Measurements from ENCODE around the gene SRMS.
"Not testable (repeated sequence)": the region's sequence is repeated elsewhere in the genome, so short reads cannot be mapped to it uniquely, and the experiment has no call there.

The SRMS gene

DNA sequence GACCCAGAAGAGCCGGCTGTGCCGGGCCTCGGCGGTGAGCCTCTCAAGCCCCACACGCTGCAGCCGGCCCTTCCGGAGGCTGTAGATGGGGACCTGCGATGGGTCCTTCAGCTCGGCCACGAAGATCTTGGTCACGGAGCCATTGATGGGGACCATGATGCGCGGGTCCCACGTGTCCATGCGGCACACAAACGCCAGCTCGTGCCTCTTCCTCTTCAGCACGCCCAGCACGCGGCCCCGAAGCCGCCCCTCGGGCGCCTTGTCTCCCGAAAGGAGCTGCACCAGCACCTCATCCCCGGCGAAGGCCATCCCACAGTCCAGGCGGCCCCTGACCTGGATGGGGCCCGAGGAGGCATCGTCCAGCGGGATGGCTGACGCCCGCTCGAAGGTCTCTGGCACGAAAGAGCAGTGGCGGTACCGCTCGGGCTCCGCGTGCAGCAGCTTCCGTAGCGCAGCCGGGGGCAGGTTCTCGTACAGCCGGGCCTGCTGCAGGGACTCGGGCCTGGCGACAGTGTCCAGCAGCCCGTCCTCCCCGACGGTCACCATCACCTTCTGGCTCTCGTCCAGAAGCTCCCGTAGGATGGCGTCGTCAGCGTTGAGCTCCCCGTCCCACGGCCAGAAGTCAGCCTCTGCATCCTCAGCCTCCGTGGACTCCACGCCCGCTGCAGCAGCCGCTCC is 17.6 kb upstream of the SRMS start:
- no peak for DNase-seq

DNA sequence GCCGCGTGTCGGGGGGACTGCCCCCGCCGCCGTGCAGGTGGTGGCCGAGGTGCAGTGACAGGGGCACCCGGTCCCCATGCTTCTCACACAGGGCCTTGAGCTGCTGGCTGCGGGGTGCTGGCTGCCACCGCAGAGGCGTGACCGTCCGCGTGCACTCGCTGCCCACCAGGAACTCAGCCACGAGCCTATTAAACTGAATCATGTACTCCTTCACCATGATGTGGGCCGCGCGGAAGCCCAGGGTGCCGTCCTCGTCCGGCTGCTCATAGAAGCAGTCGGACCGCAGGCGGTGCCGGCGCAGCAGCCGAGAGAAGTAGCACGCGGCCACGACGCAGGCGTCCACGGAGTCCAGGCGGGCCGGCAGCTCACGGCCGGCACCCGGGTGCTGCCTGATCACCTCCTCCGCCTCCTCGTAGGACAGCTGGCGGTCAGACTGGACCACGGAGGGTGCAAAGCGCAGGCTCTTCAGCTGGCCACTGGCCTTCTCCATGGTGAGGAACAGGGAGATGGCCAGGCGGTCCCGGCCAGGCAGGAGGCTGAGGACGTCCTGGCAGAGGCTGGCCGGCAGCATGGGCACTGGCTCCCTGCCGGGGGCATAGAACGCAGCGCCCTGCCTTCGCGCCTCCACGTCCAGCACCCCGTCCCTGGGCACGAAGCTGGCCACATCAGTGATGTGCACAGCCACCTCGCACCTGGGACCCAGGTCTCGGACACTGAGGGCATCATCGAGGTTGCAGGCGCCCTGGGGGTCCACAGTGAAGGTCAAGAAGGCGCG is 16.7 kb upstream of the SRMS start:
- no peak for DNase-seq

DNA sequence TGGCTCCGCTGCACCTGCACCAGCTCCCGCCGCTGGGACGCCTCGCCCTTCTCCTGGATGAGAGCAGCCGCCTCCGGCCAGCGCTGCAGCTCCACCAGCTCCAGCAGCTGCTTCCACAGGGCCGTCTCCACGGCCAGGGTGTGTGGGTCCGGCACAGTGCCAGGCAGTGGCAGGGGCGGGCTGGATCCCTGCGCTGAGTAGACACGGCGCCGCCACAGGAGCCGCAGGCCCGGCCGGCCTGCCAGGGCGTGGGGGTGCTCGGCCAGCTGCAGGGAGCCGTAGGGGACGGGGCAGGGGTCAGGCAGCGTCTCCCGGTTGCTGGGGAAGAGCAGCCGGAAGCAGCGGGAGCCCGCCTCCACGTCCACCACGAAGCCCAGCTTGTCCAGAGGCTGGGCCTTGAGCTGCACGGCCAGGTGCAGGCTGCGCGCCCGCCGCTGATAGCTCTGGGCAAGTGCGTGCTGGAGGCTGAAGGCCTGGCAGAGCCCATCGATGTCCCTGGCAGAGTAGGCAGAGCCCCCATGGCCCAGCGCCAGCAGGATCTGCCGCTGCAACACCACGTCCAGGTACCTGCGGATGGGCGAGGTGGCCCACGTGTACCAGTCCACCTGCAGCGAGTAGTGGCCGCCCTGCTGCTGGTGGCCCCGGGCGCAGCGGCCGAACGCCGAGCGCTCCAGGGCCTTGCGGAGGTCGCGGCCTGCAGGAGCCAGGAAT is 15.8 kb upstream of the SRMS start:
- DNase-seq: no peak

DNA sequence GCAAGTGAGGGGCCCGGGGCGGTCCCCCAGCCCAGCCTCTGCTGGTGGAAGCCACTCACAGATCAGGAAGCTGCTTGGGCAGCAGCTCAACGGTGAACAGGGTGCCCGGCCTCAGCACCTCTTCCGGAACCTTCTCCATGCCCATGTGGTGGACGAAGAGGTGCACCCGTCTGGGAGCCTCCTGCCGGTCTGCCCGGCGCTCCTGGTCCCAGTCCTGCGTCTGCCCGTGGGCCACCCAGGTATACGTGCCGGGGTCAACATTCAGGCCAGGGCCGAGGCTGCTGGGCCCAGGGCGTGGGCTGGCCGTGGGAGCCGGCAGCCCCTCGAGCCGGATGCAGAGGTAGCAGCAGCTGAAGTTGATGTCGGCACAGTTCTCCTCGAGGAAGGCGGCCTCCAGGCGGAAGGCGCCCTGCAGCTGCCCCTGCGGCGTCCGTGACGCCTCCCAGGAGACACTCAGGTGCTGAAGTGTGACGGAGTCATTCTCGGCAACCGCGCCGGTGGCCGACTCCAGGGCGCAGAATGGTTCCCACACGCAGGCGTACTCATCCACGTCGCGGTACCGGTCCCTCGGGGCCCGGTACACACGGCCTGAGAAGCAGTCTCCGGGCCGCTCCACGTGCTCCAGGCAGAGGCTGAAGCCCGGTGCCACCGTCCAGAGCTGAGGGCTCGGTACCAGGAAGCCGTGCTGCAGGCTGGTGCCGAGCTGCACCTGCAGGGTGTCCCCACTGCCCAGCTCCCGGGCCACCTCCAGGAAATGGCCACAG is 15.1 kb upstream of the SRMS start:
- no peak for DNase-seq

DNA sequence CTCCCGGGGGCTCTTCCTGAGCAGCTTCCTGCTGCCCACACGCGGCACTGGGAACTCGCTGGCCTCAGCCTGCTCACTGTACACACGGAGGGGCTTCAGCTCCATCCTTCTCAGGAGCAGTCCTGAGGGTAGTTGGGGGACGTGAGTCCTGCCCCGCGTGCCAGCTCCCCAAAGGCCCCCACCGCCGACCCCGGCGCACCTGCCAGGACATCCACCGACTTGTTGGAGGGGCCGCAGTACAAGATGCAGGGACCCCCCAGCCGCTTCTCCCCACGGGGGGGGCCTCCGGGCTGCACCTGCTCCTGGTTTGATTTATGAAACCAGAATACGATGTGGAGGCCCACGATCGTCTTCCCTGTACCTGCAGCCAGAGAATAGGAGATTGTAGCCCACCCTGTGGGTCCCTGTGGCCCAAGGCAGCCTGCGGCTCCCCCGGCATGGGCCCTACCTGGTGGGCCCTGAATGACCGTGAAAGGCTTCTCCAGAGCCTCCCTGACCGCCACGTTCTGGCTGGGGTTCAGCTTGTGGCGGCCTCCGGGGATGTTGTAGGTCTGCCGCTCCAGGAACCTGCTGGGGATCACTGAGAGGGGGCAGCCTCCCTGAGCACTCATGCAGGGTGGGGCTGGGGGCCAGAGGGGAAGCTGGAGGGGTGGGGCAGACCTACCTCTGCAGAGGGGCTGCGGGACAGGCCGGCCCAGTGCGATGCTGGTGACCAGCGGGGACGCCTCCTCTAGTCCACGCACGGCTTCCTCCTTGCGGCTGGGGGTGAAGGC is 14.3 kb upstream of the SRMS start:
- no peak for DNase-seq

DNA sequence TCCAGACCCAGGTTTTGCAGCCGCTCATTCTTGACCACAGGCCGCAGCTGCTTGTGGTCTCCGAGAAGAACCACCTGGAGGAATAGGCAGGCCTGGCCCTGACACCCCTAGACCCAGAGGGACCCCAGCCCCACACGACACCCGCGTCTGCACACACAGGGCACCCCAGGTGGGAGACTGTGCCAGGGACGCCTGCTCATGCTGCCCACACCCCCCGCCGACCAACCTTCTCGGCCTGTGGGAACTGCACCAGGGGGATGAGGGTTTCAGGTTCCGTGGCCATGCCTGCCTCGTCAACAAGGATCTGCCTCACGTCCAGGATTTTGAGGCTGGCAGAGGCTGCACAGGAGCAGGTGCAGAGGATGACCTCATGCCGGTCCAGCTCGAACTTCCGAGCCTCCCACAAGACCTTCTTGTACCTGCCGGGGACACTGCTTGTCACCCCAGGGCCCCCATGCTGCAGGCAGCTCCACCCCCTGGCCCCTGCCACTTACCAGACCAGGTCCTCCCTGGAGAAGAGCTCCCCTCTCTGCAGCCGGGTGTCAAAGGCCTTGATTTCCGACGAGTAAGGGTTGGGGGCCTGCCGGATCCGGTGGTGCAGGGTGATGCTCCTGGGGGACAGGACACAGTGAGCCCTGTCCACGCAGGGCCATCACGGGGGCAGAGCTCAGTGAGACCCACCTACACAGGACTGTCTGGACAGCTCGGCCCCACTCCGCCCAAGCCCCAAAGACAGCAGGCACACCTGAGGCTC is 13.5 kb upstream of the SRMS start:
- DNase-seq: no peak

DNA sequence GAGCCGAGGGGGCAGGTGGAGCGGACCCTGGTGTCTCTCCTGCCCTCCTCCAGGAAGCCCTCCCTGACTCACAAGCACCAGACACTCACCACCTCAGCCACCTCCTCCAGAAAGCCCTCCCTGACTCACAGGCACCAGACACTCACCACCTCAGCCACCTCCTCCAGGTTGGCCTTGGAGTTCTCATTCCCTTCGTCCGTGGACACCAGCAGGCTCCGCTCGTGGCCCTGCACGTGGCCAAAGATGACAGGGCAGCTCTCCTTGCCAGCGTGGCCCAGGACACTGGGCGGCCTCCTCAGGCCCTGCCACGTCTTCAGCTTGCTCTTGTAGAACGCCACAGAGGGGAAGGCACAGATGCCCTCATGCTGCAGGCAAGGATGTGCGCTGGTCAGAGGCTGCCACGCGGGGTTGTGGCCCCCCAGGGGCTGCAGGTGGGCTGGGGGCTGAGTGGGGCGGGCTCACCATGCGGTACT is 12.8 kb upstream of the SRMS start:
- no peak for DNase-seq

DNA sequence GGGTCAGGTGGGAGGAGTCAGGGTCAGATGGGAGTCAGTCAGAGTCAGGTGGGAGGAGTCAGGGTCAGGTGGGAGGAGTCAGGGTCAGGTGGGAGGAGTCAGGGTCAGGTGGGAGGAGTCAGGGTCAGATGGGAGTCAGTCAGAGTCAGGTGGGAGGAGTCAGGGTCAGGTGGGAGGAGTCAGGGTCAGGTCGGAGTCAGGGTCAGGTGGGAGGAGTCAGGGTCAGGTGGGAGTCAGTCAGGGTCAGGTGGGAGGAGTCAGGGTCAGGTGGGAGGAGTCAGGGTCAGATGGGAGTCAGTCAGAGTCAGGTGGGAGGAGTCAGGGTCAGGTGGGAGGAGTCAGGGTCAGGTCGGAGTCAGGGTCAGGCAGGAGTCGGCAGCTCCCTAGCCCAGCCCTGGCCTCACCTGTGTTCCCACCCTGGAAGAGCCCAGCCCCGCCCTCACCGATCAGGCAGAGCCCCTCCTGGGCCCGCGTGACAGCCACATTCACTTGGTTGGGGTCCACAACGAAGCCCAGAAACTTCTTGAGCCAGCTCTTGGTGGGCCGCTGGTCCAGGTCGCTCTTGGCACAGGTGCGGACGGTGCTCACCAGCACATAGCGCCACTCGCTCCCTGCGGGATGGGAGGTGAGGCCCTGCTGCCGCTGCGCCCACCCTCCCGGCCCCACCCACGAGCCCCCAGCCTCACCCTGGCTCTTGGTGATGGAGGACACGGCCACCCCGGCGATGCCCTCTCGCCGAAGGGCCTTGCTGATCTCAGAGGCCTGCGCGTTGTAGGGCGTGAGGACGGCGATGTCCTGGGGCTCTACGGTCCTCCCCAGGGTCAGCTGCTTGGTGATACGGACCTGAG is 12.2 kb upstream of the SRMS start:
- not testable (repeated sequence) for DNase-seq

DNA sequence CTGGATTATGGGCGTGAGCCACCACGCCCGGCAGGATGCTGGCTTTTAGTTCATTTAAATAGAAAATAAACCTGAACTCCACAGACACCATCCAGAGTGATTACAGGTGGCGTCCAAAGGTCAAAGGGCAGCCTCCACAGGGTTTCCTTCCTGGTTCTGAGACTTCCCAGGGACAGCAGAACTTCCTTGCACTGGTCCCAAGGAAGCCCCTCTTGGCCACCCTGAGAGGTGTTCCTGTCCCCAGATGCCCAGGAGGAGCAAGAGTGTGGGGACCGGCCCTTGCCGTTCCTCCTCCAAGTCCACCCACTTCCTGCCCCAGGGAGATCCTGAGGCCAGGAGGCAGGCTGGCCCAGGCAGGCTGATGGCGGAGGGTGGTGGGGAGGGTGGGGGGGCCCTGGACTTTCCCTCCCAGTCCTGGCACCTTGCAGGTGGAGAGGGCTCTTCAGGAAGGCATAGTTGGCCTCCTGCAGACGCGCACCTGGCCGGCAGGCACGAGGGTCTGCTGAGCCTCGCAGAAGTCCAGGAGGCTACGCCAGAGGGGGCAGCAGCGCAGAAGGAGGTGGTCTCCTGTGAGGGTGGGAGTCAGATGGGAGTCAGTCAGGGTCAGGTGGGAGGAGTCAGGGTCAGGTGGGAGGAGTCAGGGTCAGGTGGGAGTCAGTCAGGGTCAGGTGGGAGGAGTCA is 11.4 kb upstream of the SRMS start:
- no peak for DNase-seq

DNA sequence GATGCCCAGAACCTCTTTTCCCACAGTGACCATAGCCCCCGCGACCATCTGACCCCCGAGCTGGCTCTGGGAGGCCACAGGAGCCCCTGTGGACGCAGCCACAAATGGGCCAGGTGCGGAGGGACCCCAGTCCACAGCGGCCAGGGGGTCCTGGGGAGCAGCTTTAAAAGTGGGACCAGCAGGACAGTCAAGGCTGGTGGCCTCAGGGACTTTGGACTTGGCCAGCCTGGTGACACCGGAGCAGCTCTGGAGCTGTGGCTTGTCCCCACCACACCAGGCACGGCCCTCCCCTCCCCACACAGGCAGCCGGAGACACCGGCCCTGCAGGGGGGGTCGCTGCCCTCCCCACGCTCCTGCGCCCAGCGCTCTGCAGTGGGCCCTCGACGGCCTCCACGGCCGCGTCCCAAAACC is 9.9 kb upstream of the SRMS start:
- DNase-seq: no peak

DNA sequence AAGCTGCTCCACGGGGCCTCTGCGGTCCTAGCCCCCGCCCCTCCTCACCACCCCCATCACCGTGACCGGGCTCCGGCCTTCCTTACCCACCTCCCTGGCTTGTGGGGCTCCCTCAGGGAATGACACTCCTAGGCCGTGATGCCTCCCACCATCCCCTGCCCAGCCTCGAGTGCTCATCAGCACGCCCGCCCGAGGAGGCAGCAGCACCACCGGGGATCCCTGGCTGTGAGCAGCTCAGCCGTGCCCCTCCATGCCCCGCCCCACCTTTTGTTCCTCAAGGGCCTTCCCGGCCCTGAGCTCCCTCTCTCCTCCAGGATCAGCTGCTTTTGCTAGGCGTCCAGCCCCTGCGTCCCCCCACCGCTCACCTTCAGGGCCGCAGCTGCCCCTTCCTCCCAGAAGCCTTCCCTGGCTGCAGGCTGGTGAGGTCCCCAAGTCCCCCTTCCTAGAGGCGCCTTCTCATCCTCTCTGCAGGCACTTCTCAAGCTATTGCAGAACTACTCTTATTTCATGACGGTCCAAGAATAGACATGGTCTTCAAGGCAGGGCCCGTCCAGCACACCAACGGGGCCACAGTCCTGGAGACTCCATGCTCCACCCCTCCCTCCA is 9.4 kb upstream of the SRMS start:
- no peak for DNase-seq

DNA sequence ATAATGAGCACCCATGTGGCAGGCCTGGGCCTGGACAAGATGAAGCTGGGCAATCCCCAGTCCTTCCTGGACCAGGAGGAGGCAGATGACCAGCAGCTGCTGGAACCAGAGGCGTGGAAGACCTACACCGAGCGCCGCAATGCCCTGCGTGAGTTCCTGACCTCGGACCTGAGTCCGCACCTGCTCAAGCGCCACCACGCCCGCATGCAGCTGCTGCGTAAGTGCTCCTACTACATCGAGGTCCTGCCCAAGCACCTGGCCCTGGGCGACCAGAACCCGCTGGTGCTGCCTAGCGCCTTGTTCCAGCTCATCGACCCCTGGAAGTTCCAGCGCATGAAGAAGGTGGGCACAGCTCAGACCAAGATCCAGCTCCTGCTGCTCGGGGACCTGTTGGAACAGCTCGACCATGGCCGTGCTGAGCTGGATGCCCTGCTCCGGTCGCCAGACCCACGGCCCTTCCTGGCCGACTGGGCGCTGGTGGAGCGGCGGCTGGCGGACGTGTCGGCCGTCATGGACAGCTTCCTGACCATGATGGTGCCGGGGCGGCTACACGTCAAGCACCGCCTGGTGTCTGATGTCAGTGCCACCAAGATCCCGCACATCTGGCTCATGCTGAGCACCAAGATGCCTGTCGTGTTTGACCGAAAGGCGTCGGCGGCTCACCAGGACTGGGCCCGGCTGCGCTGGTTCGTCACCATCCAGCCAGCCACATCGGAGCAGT is 8.3 kb upstream of the SRMS start:
- no peak for DNase-seq

DNA sequence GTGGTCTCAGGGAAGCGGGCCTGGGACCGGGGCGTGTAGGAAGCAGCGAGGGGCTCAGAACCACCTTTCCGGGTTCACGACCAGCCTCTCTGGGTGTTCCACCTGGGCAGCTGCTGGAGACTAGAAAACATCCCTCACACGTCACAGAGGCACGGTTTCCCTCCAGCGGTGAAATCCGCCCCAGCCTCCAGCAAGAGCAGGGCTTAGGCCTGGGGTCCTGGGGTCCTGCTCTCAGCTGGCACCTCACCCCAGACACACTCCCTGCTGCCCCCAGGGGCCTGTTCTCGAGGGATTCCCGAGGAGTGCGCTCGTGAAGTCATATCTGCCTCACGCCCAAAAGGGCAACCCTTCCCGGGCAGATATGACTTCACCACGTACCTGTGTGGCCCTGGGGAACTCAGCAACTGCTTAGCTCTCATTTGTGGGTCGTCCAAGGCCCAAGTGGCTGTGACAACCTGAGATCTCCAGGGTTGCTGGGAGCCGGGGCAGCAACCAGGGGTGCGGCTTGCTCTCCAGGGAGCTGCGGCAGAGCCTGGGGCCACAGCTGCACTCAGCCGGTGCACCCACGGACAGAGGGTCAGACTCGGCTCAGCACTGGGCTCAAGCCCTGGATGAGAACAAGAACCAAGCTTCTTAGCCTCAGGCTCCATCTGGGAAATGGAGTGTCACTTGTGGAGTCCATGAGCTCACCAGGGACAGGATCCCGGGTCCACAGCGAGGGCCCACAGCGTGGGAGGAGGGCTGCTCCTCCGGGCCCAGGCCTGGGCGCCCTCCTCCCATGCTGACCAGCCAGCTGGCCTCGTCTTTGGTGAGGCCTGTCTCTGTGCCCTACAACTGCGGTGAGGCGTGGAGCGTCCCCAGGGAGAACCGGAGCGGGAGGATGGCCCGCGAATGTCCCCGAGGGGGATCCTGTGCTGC is 7.1 kb upstream of the SRMS start:
- DNase-seq: no peak

DNA sequence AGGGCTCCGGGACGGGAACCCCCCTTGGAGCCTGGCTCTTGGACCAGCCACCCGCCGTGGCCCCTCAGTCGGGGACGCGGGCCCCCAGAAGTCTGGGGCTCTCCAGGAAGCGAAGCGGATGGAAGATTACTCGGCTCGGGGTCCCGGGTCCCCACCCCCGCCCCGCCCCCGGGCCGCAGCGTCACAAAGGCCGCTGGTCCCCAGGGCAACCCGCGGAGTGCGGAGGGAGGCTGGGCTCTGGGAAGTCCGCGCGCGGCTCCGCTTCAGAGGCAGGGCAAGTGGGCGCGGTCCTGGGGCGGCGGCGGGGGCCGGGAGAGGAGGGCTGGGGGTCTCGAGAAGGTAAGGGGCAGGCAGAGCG is 6.4 kb upstream of the SRMS start, which contains the start of gene FNDC11:
Gene FNDC11 (plus strand): TSS at position 227 of the 358 bp plus-strand sequence. CDS start 1,505 bp downstream, outside the sequence.
- DNase-seq: no peak

DNA sequence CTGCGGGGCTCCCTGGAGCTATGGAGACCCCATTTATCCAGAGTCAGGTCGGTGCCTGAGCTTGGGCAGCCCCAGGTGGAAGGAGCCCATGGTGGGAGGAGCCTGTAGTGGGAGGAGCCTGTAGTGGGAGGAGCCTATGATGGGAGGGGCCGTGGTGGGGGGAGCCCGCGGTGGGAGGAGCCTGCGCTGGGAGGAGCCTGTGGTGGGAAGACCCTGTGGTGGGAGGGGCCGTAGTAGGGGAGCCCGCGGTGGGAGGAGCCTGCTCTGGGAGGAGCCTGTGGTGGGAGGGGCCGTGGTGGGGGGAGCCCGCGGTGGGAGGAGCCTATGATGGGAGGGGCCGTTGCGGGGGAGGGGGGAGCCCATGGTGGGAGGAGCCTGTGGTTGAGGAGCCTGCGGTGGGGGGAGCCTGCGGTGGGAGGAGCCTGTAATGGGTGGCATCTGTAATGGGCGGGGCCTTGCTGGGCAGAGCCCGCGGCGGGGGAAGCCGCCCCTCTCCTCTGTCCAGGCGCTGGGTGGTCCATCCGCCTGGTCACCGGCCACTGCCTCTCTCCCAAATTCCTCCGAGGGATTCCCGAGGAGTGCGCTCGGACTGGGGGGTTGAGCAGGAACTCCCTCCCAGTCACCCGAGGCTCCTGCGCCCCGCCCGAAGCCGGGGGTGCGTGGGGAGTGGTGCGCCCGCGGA is 5.8 kb upstream of the SRMS start:
- no peak for DNase-seq

DNA sequence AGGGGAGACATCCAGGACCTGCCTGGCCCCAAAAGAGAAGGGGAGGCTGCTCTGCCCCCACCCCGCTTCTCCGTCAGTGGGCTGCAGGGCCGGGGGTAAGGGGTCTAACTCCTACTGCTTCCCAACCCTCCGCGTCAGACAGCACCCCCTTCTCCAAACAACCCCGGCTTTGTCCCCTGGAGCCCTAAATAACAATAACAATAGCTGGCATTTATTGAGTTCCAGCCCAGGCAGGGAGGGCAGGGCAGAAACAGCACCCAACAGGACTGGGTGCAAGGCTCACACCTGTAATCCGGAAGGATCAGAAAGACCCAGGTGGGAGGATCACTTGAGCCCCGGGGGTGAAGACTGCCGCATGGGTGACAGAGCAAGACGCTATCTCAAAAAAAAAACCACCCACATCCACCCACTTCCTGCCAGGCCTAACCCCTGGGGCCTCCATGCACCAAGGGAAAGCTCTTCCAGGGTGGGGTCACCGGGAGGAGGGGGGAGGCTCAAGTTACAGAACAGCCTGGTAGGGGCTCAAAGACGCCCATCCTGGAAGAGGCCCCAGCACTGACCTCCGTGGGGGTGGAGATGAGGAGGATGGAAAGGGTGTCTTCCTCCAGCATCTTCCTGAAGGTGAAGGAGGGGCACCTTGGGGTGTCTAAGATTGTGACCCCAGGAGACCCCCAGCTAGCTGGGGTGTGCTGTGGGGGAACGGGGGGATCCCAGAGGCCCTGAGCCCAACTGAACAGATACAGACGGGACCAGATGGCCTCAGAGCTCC is 5.1 kb upstream of the SRMS start:
- DNase-seq: no peak

Data from SIG-M5 (cell line).